Keratinocyte (primary cell): ENCODE results near the gene NDUFA13.

Experiments
- CTCF ChIP-seq, 3 experiments: IDR thresholded peaks in 1 of 3; conservative IDR thresholded peaks in 1 of 3; optimal IDR thresholded peaks in 1 of 3; 2 replicates in 2 of 3; 3 replicates in 1 of 3; pipeline versions ENCODE3 to v1.5.1; 2011; ENCODE audit warnings: low read length in 3 of 3, mild to moderate bottlenecking in 3 of 3, moderate library complexity in 2 of 3, control low read depth in 1 of 3, inconsistent platforms in 1 of 3; ENCODE audit not compliant: insufficient read depth in 2 of 3; ENCODE audit errors: extremely low read depth in 1 of 3
- EZH2 ChIP-seq: IDR thresholded peaks from one replicate; pipeline ENCODE4 v1.6.1; 2012; ENCODE audit warnings: inconsistent platforms, mild to moderate bottlenecking, low read length, moderate library complexity

- TF ChIP-seq CTCF (optimal IDR thresholded peaks at IDR 0.05 in 1 of 3, IDR thresholded peaks at IDR 0.05 in 1 of 3, conservative IDR thresholded peaks at IDR 0.05 in 1 of 3; ENCODE audit: extremely low read depth in 1 of 3, insufficient read depth in 2 of 3, low read length in 3 of 3) (no peak), EZH2 (no peak)
These were observed 50.3 kb downstream of the NDUFA13 start for GRCh38 chr19:19566306-19566705.
